ELR (cell line): ENCODE data around the gene STX4.

Experiments
- DNase-seq: peaks from one replicate; pipeline ENCODE4 v3.0.0-alpha.2; 2015; ENCODE audit warnings: low read depth

Gene STX4

GRCh38 chr16:31020536-31020935 lies 12.8 kb upstream of the STX4 start:
- DNase-seq, result no peak

GRCh38 chr16:31022544-31023251 lies 10.7 kb upstream of the STX4 start:
- no peak for DNase-seq

GRCh38 chr16:31023252-31023602 lies 10.1 kb upstream of the STX4 start:
- DNase-seq, result no peak

- no peak for DNase-seq
Measured at GRCh38 chr16:31023627-31024226, 9.6 kb upstream of the STX4 start.

- no peak for DNase-seq
Measured at GRCh38 chr16:31025339-31025738, 8.0 kb upstream of the STX4 start.

- DNase-seq, result no peak
Measured at GRCh38 chr16:31029272-31029671, 4.1 kb upstream of the STX4 start.

GRCh38 chr16:31031276-31031675 lies 2.1 kb upstream of the STX4 start:
- no peak for DNase-seq

- DNase-seq, result peak; percentile 88
Measured at GRCh38 chr16:31033709-31034492, 543 bp downstream of the STX4 start.

- no peak for DNase-seq
Measured at GRCh38 chr16:31036691-31037090, 3.3 kb downstream of the STX4 start.

- no peak for DNase-seq
Measured at GRCh38 chr16:31038993-31039392, 5.6 kb downstream of the STX4 start.

GRCh38 chr16:31042866-31043265 lies 9.5 kb downstream of the STX4 start:
- DNase-seq, result no peak

- DNase-seq, result no peak
Measured at GRCh38 chr16:31043352-31043751, 10.0 kb downstream of the STX4 start.

- no peak for DNase-seq
Measured at GRCh38 chr16:31043898-31044481, 10.6 kb downstream of the STX4 start.

- no peak for DNase-seq
Measured at GRCh38 chr16:31050280-31051030, 17.1 kb downstream of the STX4 start.

GRCh38 chr16:31052114-31052513 lies 18.8 kb downstream of the STX4 start:
- DNase-seq, result peak; percentile 98

GRCh38 chr16:31055613-31056012 lies 22.3 kb downstream of the STX4 start:
- DNase-seq, result no peak

GRCh38 chr16:31061126-31061812 lies 27.9 kb downstream of the STX4 start:
- DNase-seq, result no peak

- no peak for DNase-seq
Measured at GRCh38 chr16:31061813-31062440, 28.6 kb downstream of the STX4 start.

- no peak for DNase-seq
Measured at GRCh38 chr16:31063495-31063842, 30.1 kb downstream of the STX4 start.

- no peak for DNase-seq
Measured at GRCh38 chr16:31063843-31064611, 30.7 kb downstream of the STX4 start.
